ENCODE results near the gene SCG5. TPM values are rescaled to one million over a fixed set of nuclear protein-coding genes. Genes with fewer than 3 reads are reported as not detected.

SCG5 gene
- total RNA-seq, 1 experiment from 2014 or later = 23.9 TPM

DNA sequence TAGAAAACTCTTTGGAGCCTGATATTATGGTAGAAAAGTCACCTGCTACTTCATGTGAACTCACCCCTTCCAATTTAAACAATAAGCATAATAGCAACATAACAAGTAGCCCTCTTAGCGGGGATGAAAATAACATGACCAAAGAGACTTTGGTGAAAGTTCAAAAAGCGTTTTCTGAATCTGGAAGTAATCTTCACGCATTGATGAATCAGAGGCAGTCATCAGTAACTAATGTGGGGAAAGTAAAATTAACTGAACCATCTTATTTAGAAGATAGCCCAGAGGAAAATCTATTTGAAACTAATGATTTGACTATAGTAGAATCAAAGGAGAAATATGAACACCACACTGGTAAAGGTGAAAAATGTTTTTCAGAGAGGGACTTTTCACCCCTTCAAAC lies 5.1 kb upstream of the SCG5 start:
- Histone ChIP-seq H2AK5ac (ENCODE audit: insufficient read length, low read length) (no peak overlapping the region), H2BK5ac (ENCODE audit: insufficient read length, low read length) (no peak overlapping the region), H3K23ac (ENCODE audit: insufficient read length, low read depth, low read length) (no peak overlapping the region), H3K79me2 (ENCODE audit: insufficient read depth, low read length) (no peaks in the 10 kb centered on the region), H3K27ac (ENCODE audit: insufficient read length, low read depth, low read length) (no peak overlapping the region), H3K14ac (ENCODE audit: insufficient read depth, low read length) (no peak overlapping the region), H3K4me1 (ENCODE audit: insufficient read depth, low read length) (no peaks in the 10 kb centered on the region), H3K18ac (ENCODE audit: insufficient read length, low read depth, low read length) (no peak overlapping the region), H3K4me2 (ENCODE audit: insufficient read depth, insufficient read length, low read length) (no peak overlapping the region), H2BK120ac (ENCODE audit: low read depth, low read length, poor library complexity, severe bottlenecking) (no peak overlapping the region), H2AFZ (ENCODE audit: low read length) (no peak overlapping the region), H3K4ac (ENCODE audit: low read depth, low read length) (no peak overlapping the region), H3K9me3 (ENCODE audit: control insufficient read depth, low read depth, low read length) (no peaks in the 10 kb centered on the region), H2BK15ac (ENCODE audit: low read depth, low read length) (no peak overlapping the region), H2BK12ac (ENCODE audit: insufficient read length, low read depth, low read length) (no peak overlapping the region), H4K91ac (ENCODE audit: insufficient read length, low read depth, low read length) (no peak overlapping the region), H3K79me1 (ENCODE audit: insufficient read depth, low read depth, low read length, poor library complexity, severe bottlenecking) (no peaks in the 10 kb centered on the region), H4K5ac (ENCODE audit: insufficient read length, low read depth, low read length) (no peak overlapping the region), H4K20me1 (ENCODE audit: control insufficient read depth, insufficient read depth, insufficient read length) (no peaks in the 10 kb centered on the region), H2BK20ac (ENCODE audit: low read depth, low read length, poor library complexity, severe bottlenecking) (no peak overlapping the region), H4K8ac (replicated peaks; ENCODE audit: insufficient read length, low read depth, low read length) (no peak overlapping the region), H3K9ac (ENCODE audit: extremely low read depth, insufficient read length, low read length) (no peak overlapping the region), H3K23me2 (ENCODE audit: insufficient read length, low read depth, low read length, poor library complexity, severe bottlenecking) (no peaks in the 10 kb centered on the region), H3T11ph (ENCODE audit: low read length) (no peak overlapping the region), H3K56ac (ENCODE audit: insufficient read length, low read depth, low read length) (no peak overlapping the region), H3K27me3 (ENCODE audit: insufficient read depth, low read length) (no peaks in the 10 kb centered on the region)
- Mint-ChIP-seq H3K27me3 (ENCODE audit: low read depth) (no peaks in the 10 kb centered on the region), H3K36me3 (ENCODE audit: insufficient read depth in 1 of 3, low read depth in 3 of 3) (peaks cover 27 to 53% (median 49%) of the 10 kb centered on the region in 3 experiments), H3K4me1 (peaks cover 4% of the 10 kb centered on the region in 2 experiments), H3K27ac (no peak overlapping the region), H3K4me3 (no peak overlapping the region), H3K9me3 (no peaks in the 10 kb centered on the region)
- WGBS (ENCODE audit: extremely low coverage, insufficient read length, low lambda C conversion rate) = no CpG with 5 or more reads among the region's 3 CpGs
- TF ChIP-seq CTCF (conservative IDR thresholded peaks at IDR 0.05) = no peak
- no peak for DNase-seq

Data from H9 (cell line).